ENCODE results near the gene RPL22L1.

DNA sequence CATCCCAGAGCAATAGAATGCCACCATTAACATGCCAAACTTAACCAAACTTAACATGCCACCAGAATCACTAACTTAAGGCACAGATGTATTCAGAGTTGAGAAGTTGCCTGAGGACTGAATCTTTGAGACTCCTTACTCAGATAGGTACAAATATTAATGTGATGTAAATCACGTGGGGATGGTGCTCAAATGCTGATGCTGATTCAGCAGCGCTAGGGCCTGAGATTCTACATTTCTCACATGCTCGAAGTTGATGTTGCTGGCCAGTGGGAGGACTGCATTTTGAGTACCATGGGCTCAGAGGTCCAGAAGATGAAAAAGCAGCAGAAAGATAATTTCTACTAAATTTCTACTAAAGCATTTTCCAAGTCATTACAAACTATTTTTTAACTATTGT is 54.1 kb downstream of the RPL22L1 start:
- TF ChIP-seq POLR2A (IDR thresholded peaks at IDR 0.05), result no peak
- TF ChIP-seq, protein P1, sequence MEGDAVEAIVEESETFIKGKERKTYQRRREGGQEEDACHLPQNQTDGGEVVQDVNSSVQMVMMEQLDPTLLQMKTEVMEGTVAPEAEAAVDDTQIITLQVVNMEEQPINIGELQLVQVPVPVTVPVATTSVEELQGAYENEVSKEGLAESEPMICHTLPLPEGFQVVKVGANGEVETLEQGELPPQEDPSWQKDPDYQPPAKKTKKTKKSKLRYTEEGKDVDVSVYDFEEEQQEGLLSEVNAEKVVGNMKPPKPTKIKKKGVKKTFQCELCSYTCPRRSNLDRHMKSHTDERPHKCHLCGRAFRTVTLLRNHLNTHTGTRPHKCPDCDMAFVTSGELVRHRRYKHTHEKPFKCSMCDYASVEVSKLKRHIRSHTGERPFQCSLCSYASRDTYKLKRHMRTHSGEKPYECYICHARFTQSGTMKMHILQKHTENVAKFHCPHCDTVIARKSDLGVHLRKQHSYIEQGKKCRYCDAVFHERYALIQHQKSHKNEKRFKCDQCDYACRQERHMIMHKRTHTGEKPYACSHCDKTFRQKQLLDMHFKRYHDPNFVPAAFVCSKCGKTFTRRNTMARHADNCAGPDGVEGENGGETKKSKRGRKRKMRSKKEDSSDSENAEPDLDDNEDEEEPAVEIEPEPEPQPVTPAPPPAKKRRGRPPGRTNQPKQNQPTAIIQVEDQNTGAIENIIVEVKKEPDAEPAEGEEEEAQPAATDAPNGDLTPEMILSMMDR (IDR thresholded peaks at IDR 0.05), result no peak

All from Peyer's patch (tissue), 4 donors.